ENCODE data around the gene SHISA4.
"Not testable (repeated sequence)": the region's sequence is repeated elsewhere in the genome, so short reads cannot be mapped to it uniquely, and the experiment has no call there.

Gene SHISA4

DNA sequence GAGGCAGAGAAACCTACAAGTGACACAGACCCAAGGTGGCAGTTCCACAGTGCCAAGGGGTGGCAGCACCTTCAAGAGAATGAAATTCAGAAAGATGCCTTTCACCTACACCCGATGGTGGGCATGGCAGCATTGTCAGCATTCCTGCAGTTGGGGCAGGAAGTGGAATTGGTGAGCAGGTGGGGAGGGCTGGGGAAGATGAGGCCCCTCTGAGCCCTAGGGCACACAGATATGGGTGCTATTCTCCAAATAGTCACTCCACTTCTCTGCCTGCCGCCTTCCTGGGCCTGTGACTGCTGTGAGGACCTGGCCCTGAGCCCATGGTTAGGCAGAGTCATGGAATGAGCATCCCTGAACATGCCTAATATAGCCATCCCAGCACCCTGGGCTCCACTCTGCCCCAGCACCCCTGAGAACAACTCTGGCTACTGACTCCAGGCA is 8.3 kb downstream of the SHISA4 start:
- in situ Hi-C loops (cut with MboI; ENCODE audit: low sequenced_read_pairs): no loop called here

DNA sequence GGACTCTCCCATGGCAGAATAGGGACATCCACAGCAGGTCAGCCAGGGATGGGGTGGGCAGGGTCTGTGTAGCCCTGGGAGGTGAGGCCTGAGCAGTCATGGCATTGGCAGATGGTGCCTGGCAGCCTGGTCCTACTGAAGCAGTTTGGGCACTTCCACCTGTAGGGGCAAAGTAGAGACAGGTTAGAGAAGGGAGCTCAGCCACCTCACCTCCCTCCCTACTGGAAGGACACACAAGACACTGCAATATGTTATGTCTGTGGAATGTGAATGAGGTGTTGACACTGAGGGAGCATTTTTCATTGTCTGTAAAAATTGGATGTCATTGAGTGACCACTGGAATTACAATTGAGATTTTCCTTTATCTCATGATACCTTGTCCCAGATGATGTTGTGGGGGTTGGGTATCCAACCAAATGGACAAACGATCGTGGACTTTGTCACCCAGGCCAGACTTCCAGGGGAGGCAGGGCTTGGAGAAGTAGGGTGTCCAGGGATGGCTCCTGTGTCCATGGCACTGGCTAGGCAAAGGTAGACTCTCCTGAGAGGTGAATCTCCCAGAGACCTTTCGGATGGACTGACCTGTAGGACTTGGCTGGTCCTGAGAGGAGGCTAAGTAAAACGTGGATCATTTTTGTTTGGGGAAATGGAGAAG is 9.7 kb downstream of the SHISA4 start:
- in situ Hi-C loops (cut with MboI; ENCODE audit: low sequenced_read_pairs): no loop called here

DNA sequence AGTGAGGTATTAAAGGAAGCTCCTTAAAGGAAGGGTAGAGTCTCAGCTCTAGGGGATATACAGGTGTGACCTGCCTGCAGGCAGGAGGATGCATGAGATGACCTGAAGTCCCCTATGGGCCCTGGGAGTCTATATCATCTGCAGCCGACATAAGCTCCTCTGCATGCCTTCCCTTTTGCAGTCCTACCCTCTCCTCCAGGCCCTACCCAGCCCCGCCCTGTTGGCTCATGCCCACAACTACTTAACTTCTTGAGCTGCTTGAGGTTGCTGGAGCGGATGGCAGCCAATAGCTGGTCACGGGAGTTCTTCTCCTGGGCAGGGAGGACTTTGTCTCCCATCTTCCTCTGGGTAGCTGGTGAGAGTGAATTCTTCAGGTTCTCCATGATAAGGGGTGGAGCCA is 10.3 kb downstream of the SHISA4 start:
- in situ Hi-C loops (cut with MboI; ENCODE audit: low sequenced_read_pairs): no loop called here

DNA sequence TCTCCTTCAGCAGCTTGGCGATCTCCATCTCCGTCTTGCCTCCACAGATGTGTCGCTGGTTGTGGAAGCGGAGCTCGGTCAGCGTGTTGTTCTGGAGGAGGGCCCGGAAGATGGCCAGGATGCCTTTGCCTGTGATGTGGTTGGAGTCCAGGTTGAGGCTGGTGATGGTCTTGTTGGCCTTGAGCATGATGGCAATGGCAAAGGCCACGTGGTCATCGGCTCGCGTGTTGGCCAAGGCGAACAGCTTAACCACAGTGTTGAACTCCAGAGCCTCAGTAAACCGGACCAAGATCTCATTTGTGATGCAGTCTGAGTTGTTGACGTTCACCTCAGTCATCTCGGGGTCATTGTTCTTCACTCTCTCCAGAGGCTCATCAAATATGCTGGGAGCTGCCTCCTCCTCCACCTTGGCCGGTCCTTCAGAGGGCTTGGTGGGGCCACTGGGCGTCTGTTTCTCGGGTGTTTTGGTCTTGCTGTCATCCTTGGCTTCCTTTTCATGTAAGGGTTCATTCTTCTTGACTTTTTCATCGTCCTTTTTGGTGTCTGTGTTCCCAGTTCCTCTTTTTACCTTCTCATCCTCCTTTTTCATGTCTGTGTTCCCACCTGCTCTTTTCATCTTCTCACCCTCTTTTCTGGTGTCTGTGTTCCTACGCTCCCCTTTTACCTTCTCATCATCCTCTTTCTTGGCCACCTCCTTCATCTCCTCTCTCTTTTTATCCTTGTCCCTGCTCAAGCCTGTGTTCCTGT is 11.2 kb downstream of the SHISA4 start:
- in situ Hi-C loops (cut with MboI; ENCODE audit: low sequenced_read_pairs): no loop called here

DNA sequence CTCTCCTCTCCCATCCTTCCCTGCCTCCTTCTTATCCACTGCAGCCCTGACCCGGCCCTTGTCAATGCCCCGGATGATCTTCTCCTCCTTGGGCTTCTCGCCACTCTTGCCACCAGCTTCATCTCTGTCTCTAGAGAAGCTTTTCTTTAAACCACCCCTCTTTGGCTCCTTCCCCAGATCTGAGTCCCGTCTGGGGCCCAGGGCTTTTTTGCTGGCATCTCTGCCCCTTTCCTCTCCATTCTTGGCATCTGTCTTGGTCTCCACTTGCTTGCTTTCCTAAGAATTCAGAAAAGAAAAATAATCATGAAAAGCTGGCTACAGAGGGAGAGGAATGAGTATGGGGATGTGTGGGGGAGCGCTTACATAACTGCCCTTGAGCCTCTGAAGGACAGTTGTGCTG is 11.8 kb downstream of the SHISA4 start:
- in situ Hi-C loops (cut with MboI; ENCODE audit: low sequenced_read_pairs): no loop called here

DNA sequence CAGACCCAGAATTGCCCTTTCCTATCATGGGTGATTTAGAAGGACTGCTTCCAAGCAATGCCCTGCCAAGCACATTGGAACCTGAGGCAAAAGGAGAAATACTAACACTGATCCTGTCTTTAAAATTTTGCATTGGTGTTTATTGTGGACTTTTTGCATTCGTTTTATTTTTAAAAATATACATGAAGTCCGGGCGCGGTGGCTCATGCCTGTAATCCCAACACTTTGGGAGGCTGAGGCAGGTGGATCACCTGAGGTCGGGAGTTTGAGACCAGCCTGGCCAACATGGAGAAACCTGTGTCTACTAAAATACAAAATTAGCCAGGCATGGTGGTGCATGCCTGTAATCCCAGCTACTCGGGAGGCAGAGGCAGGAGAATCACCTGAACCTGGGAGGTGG is 12.3 kb downstream of the SHISA4 start:
- in situ Hi-C loops (cut with MboI; ENCODE audit: low sequenced_read_pairs): not testable (repeated sequence)

DNA sequence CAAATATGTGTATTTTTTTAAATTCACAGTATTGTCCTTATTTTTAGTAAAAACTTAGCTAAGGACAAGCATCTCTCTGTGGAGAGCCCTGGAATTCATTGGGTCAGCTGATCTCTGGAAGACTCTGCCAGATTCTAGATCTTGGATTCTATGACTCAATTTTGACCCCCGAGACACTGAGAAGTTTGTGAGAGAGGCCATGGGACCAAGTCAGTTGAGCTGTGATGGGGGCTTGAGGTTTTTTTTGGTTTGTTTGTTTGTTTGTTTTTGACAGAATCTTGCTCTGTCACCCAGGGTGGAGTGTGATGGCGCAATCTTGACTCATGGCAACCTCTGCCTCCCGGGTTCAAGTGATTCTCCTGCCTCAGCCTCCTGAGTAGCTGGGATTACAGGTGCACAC is 13.5 kb downstream of the SHISA4 start:
- in situ Hi-C loops (cut with MboI; ENCODE audit: low sequenced_read_pairs): no loop called here

DNA sequence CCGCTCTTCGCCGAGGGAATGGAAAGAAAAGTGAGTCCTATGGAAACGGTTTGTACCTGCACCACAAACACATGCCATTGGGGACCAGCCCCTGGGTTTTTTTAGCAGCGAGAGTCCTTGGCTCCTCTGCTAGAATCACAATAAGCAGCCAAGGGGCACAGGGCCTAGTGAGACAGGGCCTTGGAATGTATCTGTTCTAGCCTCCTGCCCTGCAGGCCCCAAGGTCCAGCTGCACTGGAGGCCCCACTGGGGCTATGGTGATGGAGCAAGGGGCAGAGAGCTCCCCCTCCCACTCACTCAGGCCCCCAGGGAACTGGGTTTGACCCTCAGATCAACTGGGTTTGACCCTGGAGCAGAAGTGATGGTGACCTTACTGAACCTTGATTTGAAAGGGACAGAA is 14.4 kb downstream of the SHISA4 start:
- in situ Hi-C loops (cut with MboI; ENCODE audit: low sequenced_read_pairs): no loop called here

DNA sequence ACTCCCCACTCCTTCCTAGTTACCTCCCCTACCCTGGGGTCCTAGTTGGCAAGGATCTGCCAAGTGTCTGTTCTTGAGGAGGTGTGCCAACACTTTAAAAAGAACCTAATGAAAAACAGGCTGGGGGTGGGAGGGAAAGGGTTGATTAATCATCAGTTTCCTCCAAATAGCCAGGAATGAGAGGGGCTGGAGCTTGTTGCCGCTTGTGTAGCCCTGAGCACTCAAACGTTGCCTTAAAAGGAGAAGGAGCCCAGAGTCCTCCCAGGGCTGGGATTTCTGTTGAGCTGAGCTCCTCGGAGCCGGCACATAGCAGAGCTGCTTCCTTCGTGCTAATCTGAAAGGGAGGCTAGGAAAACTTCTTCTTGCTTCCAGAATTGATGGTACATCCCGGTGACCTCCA is 15.9 kb downstream of the SHISA4 start:
- in situ Hi-C loops (cut with MboI; ENCODE audit: low sequenced_read_pairs): no loop called here

DNA sequence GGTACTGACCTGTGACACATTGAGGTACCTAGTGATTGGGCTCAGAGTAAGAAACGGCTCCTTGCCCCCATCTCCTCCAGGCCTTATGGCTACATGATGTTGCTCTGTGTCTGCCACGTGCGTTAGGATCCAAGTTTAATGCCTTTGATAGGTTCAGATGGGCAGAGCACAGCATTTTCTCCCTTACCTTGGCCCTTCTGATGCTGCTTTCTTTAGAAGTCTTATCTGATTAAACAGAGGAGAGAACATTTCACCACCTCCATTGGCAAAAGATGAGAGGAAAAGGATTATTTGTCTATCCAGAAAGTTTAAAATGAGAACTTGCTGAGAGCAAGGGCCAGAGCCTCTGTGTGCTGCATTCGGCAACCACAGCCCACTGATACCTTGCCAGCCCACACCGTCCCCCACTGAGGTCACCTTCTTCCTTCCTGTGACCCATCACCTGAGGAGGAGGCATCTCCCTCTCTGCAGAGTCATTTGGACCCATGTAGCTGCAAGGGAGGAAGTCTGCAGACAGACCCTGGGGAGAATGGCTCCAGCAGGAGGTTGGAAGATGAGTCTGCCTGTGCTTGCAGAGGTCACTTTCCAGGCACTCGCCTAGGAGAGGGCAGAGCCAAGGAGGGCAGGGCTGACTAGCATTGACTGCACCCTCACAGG is 16.7 kb downstream of the SHISA4 start:
- in situ Hi-C loops (cut with MboI; ENCODE audit: low sequenced_read_pairs): no loop called here

DNA sequence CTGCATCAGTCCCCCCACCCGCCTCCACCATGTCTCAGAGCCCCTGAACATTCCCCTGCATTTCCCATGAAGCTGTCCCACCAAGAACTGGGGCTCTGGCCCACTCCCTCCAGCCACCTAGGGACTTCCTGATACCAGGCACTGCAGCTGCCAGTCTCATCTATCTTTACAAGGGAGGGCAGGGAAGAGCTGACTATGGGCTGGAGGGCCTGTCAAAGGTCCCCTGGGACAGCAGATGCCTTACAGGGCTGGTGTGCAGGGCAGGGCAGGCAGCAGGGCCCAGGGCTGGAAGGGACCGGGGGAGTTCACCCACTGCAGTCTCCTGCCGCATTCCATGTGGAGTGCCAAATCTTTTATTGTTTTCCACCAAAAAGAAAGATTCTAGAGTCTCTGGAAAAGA is 17.6 kb downstream of the SHISA4 start:
- in situ Hi-C loops (cut with MboI; ENCODE audit: low sequenced_read_pairs): no loop called here

DNA sequence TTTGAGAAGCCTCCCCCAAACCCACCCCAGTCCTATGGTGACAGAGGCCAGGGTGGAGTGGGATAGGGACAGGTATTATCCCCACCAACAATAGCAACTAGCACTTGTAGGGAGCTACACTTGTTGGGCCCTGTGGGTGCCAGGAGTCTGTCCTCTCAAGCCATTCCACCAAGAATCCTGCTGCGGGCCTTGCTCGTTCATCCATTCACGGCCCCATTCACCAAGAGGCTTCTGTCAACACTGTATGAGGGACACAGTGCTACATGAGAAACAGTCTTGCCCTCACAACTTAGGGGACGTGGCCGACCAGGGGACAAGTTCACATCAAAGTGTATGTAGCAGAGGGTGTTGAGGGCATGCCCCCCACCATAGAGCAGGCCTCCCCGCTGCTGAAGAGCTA is 18.9 kb downstream of the SHISA4 start:
- in situ Hi-C loops (cut with MboI; ENCODE audit: low sequenced_read_pairs): no loop called here

DNA sequence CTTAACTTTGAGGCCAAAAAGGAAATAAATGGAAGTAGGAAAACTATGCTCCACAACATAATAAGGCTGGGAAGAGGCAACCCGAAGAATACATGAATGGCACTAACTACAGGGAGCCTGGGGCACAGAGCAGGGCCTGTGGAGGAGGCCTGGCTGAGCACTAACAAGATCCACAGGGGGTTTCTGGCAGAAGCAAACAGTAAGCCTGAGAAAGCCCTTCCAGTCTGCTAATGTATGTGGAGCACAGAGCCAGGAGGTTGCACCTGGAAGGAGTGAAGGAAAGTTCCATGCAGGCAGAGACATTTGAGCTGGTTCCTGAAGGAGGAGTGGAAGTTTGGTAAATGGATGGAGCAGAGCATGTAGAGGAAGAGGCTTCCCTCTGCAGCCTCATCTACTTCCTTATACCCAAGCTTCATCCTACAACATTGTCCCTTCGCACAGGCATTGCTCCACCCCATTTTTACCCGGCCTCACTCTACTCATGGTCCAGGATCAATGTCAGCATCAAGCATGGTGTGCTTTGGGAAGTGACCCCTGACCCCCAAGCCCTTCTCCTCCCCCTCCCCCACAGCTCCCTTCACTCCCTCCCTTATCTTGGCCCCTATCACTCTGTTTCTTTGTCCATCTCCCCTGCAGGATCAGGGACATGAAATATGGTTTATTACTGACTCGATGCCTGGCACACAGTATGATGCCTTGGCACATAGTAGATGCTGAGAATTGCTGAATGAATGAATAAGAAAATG is 23.3 kb downstream of the SHISA4 start:
- in situ Hi-C loops (cut with MboI; ENCODE audit: low sequenced_read_pairs): no loop called here

DNA sequence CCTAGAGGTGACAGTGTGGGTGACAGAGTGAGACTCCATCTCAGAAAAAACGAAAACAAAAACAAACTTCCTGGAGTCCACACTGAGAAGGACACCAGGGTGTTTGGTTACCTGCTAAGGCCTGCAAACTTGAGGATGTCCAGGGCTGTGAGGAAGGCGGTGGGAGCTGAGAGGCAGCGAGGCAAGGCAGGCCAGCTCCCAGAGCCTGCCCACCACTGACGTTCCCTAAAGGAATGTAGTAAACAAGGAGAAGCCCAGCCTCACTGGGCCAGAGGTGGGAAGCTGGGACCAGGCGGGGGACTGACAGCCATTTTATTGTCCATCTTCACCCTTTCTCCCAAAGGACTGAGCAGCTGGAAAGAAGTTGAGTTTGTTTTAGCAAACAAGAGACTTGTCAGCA is 24.1 kb downstream of the SHISA4 start:
- in situ Hi-C loops (cut with MboI; ENCODE audit: low sequenced_read_pairs): no loop called here

DNA sequence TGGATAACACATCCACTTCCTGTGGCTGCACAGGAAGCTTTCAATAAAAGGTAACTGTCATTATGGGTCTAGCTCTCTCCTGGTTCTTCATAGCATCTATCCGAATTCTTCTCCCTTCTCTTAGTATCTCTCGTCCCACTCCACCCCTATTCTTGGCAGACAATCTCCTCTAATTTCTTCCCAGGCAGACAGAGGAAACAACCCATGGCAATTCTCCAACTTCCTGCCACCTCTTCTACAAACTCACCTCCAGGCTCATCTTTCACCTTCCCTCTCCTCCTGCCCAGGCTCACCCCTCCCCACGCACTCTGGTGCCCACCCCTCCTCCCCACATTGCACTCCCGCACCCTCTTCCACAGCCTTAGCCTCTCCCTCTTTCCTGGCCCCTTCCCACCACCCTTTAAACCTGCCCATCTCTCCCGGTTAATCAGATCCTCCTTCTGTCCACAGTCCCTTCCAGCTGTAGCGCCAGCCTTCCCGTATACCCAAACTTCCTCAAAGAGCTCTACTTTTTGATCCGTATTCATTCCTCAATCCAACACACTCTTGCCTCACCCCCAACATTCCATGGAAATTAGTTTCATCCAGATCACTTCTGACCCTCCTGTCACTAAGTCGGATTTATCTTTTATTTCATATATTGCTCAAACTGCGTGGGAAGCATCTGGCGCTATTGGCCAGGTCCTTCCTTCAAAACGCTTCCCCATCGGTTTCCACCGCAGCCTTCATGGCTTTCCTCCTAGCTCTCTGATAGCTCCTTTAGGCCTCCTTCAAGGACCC is 25.9 kb downstream of the SHISA4 start:
- in situ Hi-C loops (cut with MboI; ENCODE audit: low sequenced_read_pairs): no loop called here

DNA sequence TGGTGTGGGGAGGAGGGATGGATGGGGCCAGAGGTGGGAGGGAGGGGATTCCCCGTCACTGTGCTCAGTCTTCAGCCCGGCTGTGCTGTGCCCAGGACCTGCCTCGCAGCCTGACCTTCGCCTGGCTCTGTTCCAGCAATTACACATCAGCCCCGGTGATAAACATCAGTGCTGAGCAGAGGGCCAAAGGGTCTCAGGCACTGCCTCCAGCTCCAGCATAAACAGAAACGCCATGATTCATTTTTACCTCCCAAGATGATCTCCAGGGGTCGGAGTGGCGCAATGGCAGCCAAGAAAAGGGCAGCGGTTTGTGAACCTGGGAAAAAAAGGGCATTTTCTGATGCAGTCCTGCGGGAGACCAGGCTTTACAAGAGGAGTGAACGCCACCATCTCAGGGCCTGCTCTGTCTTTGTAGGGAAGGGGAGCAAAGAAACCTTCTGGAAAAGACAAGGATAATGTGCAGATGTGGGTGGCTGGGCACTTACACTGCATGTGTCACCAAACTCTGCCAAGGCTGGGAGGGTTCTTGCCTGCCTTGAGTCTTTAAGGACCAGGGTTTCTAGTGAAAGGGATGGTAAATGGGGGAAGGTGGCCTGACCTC is 28.1 kb downstream of the SHISA4 start:
- in situ Hi-C loops (cut with MboI; ENCODE audit: low sequenced_read_pairs): no loop called here

DNA sequence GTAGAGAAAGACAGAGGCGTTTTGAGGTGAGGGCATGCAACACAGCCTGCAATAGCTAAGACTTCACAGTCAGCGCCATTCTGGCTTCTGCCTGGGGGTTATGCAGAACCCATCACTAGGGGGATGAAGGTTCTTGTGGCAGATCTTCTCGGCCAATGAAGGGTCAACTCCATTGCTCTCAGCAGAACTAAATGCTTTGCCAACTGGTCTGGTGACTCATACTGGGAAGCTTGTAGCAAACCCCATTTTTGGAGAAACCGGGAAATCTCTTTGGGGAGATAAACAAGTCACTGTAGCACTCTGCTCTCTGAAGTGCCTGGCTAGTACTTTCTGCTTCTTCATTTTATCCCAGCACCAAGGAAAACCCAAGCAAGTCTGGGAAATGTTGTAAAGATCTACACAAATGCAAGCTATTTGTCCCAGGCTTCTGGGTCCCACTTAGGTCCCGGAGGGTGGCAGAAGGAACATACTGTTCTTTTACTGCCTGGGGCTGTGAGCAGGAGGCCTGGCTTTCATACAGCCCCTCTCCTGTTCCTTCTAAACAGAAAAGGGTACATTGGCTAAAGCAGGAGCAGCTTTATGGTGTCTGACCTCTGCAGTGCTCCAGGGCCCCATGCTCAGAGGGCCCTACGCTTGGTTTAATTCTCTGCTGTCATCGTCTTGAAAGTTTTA is 28.8 kb downstream of the SHISA4 start:
- in situ Hi-C loops (cut with MboI; ENCODE audit: low sequenced_read_pairs): no loop called here

DNA sequence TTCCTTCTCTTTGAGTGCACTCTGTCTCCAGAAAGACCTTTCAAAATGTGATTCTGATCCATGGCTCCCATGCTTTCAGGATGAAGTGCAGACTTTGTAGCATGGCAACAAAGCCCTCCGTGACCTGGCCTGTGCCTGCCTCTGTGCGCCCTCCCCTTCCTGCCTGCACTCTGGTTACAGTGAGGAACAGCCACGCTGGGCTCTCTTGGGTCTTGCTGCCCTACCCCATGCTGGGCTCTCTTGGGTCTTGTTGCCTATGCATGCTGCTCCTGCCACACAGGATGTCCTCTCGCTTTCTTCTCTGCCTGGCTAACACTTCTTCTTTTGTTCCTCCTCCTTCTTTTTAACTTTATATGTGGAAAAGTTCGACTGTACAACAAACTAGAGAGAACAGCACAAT is 29.6 kb downstream of the SHISA4 start:
- in situ Hi-C loops (cut with MboI; ENCODE audit: low sequenced_read_pairs): no loop called here

DNA sequence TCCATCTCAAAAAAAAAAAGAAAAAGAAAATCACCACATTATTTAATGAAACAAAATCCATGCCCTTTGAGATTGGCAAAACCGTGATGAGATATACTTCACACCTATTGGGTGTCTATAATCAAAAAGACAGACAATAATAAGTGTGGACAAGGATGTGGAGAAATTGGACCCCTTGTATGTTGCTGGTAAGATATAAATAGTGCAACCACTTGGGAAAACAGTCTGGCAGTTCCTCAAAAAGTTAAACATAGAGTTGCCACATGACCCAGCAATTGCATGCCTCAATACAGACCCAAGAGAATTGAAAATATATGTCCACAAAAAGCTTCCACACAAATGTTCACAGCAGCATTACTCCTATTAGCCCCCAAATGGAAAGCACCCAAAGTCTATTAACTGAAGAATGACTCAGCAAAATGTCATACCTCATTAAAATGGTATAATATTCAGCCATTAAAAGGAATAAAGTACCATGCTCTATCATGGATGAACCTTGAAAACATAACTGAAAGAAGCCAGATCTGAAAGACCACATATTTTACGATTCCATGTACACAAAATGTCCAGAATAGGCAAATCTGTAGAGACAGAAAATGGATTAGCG is 33.4 kb downstream of the SHISA4 start:
- in situ Hi-C loops (cut with MboI; ENCODE audit: low sequenced_read_pairs): no loop called here

DNA sequence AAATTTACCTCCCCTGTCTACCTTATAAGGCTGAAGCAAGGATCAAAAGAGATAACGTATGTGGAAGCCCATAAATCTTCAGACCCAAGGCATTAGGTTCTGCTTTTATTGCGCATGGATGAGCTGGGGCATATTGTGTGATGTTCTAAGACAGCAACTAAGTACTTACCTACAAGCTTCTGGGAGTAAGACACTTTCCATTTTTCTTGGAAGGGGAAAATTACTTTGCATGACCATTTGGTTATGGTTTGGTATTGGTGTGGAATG is 36.5 kb downstream of the SHISA4 start:
- in situ Hi-C loops (cut with MboI; ENCODE audit: low sequenced_read_pairs): no loop called here
